K562 (cell line): ENCODE results near the gene CTRL. TPM values are rescaled to one million over a fixed set of nuclear protein-coding genes. Genes with fewer than 3 reads are reported as not detected.

ENCODE experiments used
- CBFB ChIP-seq: sonication (generic); formaldehyde crosslinking; IDR thresholded peaks from 2 replicates; pipeline ENCODE4 v1.4.0; 2020; ENCODE audit warnings: mild to moderate bottlenecking, missing genetic modification reagents
- CREB3L1 ChIP-seq: fragments of 450-650 bp; IDR thresholded peaks from 2 replicates; pipeline ENCODE4 v1.6.1; 2014; ENCODE audit warnings: low read depth, mild to moderate bottlenecking, moderate library complexity, borderline replicate concordance
- GABPB2 ChIP-seq: fragments of 250-450 bp; sonication (Bioruptor Pico); conservative IDR thresholded peaks from 2 replicates; pipeline ENCODE4 v1.5.1; 2021; ENCODE audit warnings: mild to moderate bottlenecking
- HMG20B ChIP-seq: fragments of 250-450 bp; sonication (Bioruptor Pico); IDR thresholded peaks from 2 replicates; pipeline ENCODE4 v1.5.0; 2021; ENCODE audit warnings: mild to moderate bottlenecking
- HNRNPLL ChIP-seq: fragments of 200-400 bp; formaldehyde crosslinking; IDR thresholded peaks from 2 replicates; pipeline ENCODE4 v1.6.1; 2017; ENCODE audit warnings: low read length, low read depth, mild to moderate bottlenecking; ENCODE audit not compliant: poor library complexity, severe bottlenecking
- POLR2H ChIP-seq: IDR thresholded peaks from 2 replicates; pipeline ENCODE4 v1.6.1; 2016; ENCODE audit warnings: missing genetic modification characterization, low read depth, mild to moderate bottlenecking, control low read depth, missing compliant biosample characterization, moderate library complexity
- PURB ChIP-seq: sonication (generic); formaldehyde crosslinking; IDR thresholded peaks from 2 replicates; pipeline ENCODE4 v1.9.0; 2021; ENCODE audit warnings: low read depth, mild to moderate bottlenecking, missing genetic modification reagents
- RFX5 ChIP-seq: IDR thresholded peaks from 2 replicates; pipeline ENCODE4 v1.6.1; 2011; ENCODE audit warnings: low read depth, mild to moderate bottlenecking, improper control_type of control experiment, low read length
- TEAD2 ChIP-seq: fragments of 450-650 bp; IDR thresholded peaks from 2 replicates; pipeline ENCODE4 v1.6.1; 2016; ENCODE audit warnings: missing genetic modification characterization, control low read depth, missing compliant biosample characterization
- ZBTB49 ChIP-seq: sonication (generic); formaldehyde crosslinking; IDR thresholded peaks from 2 replicates; pipeline ENCODE4 v1.8.0; 2022; ENCODE audit warnings: missing genetic modification reagents, mild to moderate bottlenecking, borderline replicate concordance
- ZFP36 ChIP-seq: fragments of 150-350 bp; IDR thresholded peaks from 2 replicates; pipeline ENCODE4 v1.6.1; 2018; ENCODE audit warnings: low read length, low read depth; ENCODE audit not compliant: partially characterized antibody
- ZNF146 ChIP-seq: IDR thresholded peaks from one replicate; pipeline ENCODE4 v1.6.1; 2018; ENCODE audit warnings: missing compliant biosample characterization; ENCODE audit not compliant: unreplicated experiment
- ZNF282 ChIP-seq: sonication (generic); formaldehyde crosslinking; IDR thresholded peaks from 2 replicates; pipeline ENCODE4 v1.8.1; 2023; ENCODE audit warnings: missing genetic modification reagents
- ZNF518B ChIP-seq: fragments of 250-450 bp; sonication (Bioruptor Pico); IDR thresholded peaks from 2 replicates; pipeline ENCODE4 v1.5.0; 2021; ENCODE audit warnings: mild to moderate bottlenecking, moderate library complexity
- ZNF76 ChIP-seq: fragments of 250-450 bp; sonication (Bioruptor Pico); IDR thresholded peaks from 2 replicates; pipeline ENCODE4 v1.4.0; 2020; ENCODE audit warnings: mild to moderate bottlenecking, moderate library complexity, borderline replicate concordance
- polyA plus RNA-seq, 8 experiments: library from polyadenylated mRNA; depleted of rRNA in 4 of 8; stranded (reverse) in 5 of 8; unstranded in 3 of 8; fragments of >200 nt; fragmentation: Nextera tagmentation in 2 of 8; fragmentation: Illumina TruSeq in 1 of 8; extraction: Ambion mirVana in 2 of 8; extraction: Trizol in 1 of 8; gene quantifications; 2 replicates each; pipeline versions ENCODE4 v1.2.1 to v1.2.3, GENCODE V29; 2011 to 2014; ENCODE audit warnings: inconsistent platforms in 1 of 8, missing spikeins in 1 of 8
- total RNA-seq, 7 experiments: library from RNA; depleted of rRNA in 6 of 7; stranded (reverse); fragments of >200 nt in 6 of 7; fragmentation: Illumina TruSeq in 2 of 7; extraction: Trizol in 2 of 7; gene quantifications; 2 replicates each; pipeline versions ENCODE4 v1.2.1 to v1.2.3, GENCODE V29; 2011 to 2021; ENCODE audit warnings: low replicate concordance in 1 of 7
- TF ChIP-seq, protein P1 (sequence below): sonication (generic); formaldehyde crosslinking; IDR thresholded peaks from 2 replicates; pipeline ENCODE4 v1.8.0; 2022; ENCODE audit warnings: mild to moderate bottlenecking, low read depth, missing genetic modification reagents
- TF ChIP-seq, protein P2 (sequence below): sonication (generic); formaldehyde crosslinking; IDR thresholded peaks from 2 replicates; pipeline ENCODE4 v1.8.0; 2022; ENCODE audit warnings: mild to moderate bottlenecking, missing genetic modification reagents

The CTRL gene
- total and polyA plus RNA-seq, 9 of the 15 experiments (the other 6 are each of a cell fraction or from before 2014, with no cell fraction given): 1.4 to 5.6 (median 2.5) TPM

DNA sequence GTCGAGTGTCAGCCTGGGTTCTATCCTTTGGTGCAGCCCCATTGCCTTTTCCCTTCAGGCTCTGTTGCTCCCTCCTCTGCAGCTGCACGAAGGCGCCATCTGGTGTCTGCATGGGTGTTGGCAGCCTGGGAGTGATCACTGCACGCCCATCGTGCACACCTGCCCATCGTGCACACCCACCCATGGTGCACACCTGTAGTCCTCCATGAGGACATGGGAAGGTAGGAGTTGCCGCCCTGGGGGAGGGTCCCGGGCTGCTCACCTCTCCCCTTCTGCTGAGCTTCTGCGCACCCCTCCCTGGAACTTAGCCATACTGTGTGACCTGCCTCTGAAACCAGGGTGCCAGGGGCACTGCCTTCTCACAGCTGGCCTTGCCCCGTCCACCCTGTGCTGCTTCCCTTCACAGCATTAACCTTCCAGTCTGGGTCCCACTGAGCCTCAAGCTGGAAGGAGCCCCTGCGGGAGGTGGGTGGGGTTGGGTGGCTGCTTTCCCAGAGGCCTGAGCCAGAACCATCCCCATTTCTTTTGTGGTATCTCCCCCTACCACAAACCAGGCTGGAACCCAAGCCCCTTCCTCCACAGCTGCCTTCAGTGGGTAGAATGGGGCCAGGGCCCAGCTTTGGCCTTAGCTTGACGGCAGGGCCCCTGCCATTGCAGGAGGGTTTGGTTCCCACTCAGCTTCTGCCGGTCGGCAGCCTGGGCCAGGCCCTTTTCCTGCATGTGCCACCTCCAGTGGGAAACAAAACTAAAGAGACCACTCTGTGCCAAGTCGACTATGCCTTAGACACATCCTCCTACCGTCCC, 2.9 kb downstream of the CTRL start (continued):
- TF ChIP-seq ZNF518B (CRISPR knock-in tag): no peak
- no peak for TF ChIP-seq ZBTB49
- no peak for TF ChIP-seq CREB3L1
- no peak for TF ChIP-seq PURB (CRISPR knock-in tag)
- peak; percentile 5 for TF ChIP-seq ZFP36
- TF ChIP-seq TEAD2 (tag): no peak
- no peak for TF ChIP-seq ZNF76 (CRISPR knock-in tag)
- TF ChIP-seq ZNF282 (CRISPR knock-in tag): 0 out of 2 replicates have a peak, but pooled peaks have one; percentile 7
- no peak for TF ChIP-seq ZNF146 (CRISPR knock-in tag)
- TF ChIP-seq, protein P1, sequence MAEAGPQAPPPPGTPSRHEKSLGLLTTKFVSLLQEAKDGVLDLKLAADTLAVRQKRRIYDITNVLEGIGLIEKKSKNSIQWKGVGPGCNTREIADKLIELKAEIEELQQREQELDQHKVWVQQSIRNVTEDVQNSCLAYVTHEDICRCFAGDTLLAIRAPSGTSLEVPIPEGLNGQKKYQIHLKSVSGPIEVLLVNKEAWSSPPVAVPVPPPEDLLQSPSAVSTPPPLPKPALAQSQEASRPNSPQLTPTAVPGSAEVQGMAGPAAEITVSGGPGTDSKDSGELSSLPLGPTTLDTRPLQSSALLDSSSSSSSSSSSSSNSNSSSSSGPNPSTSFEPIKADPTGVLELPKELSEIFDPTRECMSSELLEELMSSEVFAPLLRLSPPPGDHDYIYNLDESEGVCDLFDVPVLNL (CRISPR knock-in tag): no peak
- TF ChIP-seq RFX5: no peak
- no peak for TF ChIP-seq HMG20B (CRISPR knock-in tag)
- TF ChIP-seq HNRNPLL: peak; percentile 14
- TF ChIP-seq POLR2H: no peak
- TF ChIP-seq GABPB2 (CRISPR knock-in tag): no peak
- TF ChIP-seq CBFB (CRISPR knock-in tag): no peak
- TF ChIP-seq, protein P2, sequence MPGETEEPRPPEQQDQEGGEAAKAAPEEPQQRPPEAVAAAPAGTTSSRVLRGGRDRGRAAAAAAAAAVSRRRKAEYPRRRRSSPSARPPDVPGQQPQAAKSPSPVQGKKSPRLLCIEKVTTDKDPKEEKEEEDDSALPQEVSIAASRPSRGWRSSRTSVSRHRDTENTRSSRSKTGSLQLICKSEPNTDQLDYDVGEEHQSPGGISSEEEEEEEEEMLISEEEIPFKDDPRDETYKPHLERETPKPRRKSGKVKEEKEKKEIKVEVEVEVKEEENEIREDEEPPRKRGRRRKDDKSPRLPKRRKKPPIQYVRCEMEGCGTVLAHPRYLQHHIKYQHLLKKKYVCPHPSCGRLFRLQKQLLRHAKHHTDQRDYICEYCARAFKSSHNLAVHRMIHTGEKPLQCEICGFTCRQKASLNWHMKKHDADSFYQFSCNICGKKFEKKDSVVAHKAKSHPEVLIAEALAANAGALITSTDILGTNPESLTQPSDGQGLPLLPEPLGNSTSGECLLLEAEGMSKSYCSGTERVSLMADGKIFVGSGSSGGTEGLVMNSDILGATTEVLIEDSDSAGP: no peak
